Epithelial cell of proximal tubule (primary cell): ENCODE data around the gene ROR2. TPM values are rescaled to one million over a fixed set of nuclear protein-coding genes. Genes with fewer than 3 reads are reported as not detected.
A peak's percentile ranks its signal among the peaks of the same experiment; 100 is the strongest.

Experiments
- DNase-seq: peaks from one replicate; pipeline ENCODE4 v3.0.0-alpha.2; 2011; ENCODE audit warnings: low read depth
- H3K4me3 ChIP-seq: 2 replicates; pipeline ENCODE4 v1.5.1; 2011; ENCODE audit warnings: low read depth, mild to moderate bottlenecking, low read length
- CTCF ChIP-seq: conservative IDR thresholded peaks from 2 replicates; pipeline ENCODE4 v1.5.1; 2012; ENCODE audit warnings: low read depth, mild to moderate bottlenecking, low read length
- total RNA-seq: library from RNA; depleted of rRNA; stranded (reverse); fragments of >200 nt; gene quantifications from 2 replicates; pipeline ENCODE4 v1.2.3, GENCODE V29; 2015

The ROR2 gene
- total RNA-seq, 1 donor from 2014 or later, result 3.1 TPM

GRCh38 chr9:91659529-91660495 is 290.2 kb downstream of the ROR2 start:
- H3K4me3 ChIP-seq, result no peak overlapping the region
- TF ChIP-seq CTCF, result peak; percentile 46
- DNase-seq, result no peak

GRCh38 chr9:91658513-91659105 is 291.4 kb downstream of the ROR2 start:
- no peak overlapping the region for H3K4me3 ChIP-seq
- no peak for DNase-seq
- no peak for TF ChIP-seq CTCF

DNA sequence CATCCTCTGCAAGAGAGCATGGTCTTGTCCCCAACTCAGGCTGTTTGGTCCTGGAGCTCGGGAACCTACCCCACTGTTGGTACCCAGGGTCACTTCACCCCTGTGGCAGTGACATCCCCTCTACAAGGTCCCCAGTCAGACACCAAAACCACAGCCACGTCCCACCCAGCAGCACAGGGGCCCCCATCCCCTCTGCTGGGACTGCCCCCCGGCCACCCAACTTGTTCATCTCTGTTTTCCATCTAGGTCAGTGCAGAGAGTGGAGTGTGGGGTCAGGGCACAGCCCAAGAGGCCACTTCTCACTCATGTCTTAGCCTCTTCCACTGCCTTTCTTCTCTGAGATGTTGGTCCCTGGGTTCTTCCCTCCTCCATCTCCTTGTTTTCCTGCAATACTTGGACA is 292.5 kb downstream of the ROR2 start:
- H3K4me3 ChIP-seq, result no peak overlapping the region
- no peak for TF ChIP-seq CTCF
- DNase-seq, result no peak

DNA sequence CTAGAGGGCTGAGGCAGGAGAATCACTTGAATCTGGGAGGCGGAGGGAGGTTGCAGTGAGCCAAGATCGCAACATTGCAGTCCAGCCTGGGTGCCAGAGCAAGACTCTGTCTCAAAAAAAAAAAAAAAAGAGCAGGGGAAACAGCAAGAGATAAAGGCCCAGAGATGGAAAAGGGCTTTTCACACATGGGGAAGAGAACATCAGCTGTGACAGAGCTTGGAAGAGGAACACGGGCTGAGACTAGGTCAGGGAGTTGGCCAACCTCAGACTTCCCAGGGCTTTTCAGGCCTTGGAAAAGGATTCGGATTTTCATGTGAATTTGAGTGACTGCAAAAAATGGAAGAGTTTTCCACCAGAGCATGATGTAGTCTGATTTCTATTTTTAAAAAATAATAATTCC is 294.4 kb downstream of the ROR2 start:
- no peak for DNase-seq
- no peak overlapping the region for H3K4me3 ChIP-seq
- TF ChIP-seq CTCF, result no peak

GRCh38 chr9:91655215-91655614 is 294.8 kb downstream of the ROR2 start:
- TF ChIP-seq CTCF, result no peak
- H3K4me3 ChIP-seq, result no peak overlapping the region
- DNase-seq, result no peak

DNA sequence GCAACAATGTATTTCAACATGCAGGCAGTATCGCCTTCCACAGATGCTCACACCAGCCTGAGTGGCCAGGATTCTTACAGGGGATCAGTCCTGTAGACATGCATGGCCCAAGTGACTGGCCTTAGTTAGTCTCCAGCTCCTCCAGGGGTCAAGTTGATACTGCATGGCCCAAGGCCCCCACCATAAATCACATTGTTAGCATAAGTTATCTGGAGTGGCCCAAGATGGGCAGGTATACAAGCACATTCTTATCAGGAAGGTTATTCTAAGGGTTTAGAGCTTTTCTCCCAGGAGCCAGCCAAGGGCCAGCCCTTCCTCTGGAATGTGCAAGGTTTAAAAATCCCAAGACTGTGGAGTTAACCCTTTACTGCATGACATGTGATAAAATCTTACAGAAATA is 295.5 kb downstream of the ROR2 start:
- TF ChIP-seq CTCF, result no peak
- H3K4me3 ChIP-seq, result no peak overlapping the region
- no peak for DNase-seq
